H9 (cell line): ENCODE data around the gene IGF1R. TPM values are rescaled to one million over a fixed set of nuclear protein-coding genes. Genes with fewer than 3 reads are reported as not detected.
A peak's percentile ranks its signal among the peaks of the same experiment; 100 is the strongest.

Experiments used
- DNase-seq: peaks from one replicate; pipeline ENCODE4 v3.0.0-alpha.2; 2017
- H2AFZ ChIP-seq: one replicate; pipeline ENCODE4 v1.6.1; 2013; ENCODE audit warnings: mild to moderate bottlenecking, low read length, control low read depth, moderate library complexity
- H2AK5ac ChIP-seq: 2 replicates; pipeline ENCODE4 v1.6.1; 2013; ENCODE audit warnings: low read length, control low read depth, mixed read lengths; ENCODE audit not compliant: insufficient read length
- H2BK120ac ChIP-seq: one replicate; pipeline ENCODE4 v1.6.1; 2013; ENCODE audit warnings: low read depth, mild to moderate bottlenecking, low read length, control low read depth, inconsistent platforms; ENCODE audit not compliant: poor library complexity, severe bottlenecking
- H2BK12ac ChIP-seq: 2 replicates; pipeline ENCODE4 v1.6.1; 2013; ENCODE audit warnings: low read length, control low read depth, mixed read lengths, low read depth; ENCODE audit not compliant: insufficient read length
- H2BK15ac ChIP-seq: 2 replicates; pipeline ENCODE4 v1.6.1; 2013; ENCODE audit warnings: low read depth, low read length, control low read depth
- H2BK20ac ChIP-seq: one replicate; pipeline ENCODE4 v1.6.1; 2013; ENCODE audit warnings: low read depth, mild to moderate bottlenecking, low read length, control low read depth, inconsistent platforms; ENCODE audit not compliant: poor library complexity, severe bottlenecking
- H2BK5ac ChIP-seq: 2 replicates; pipeline ENCODE4 v1.6.1; 2013; ENCODE audit warnings: low read length, control low read depth, mixed read lengths; ENCODE audit not compliant: insufficient read length
- H3K14ac ChIP-seq: 2 replicates; pipeline ENCODE4 v1.6.1; 2013; ENCODE audit warnings: low read length, control low read depth; ENCODE audit not compliant: insufficient read depth
- H3K18ac ChIP-seq: 2 replicates; pipeline ENCODE4 v1.6.1; 2013; ENCODE audit warnings: low read depth, mild to moderate bottlenecking, mixed read lengths, low read length, control low read depth; ENCODE audit not compliant: insufficient read length
- H3K23ac ChIP-seq: 2 replicates; pipeline ENCODE4 v1.6.1; 2013; ENCODE audit warnings: low read length, control low read depth, mixed read lengths, low read depth; ENCODE audit not compliant: insufficient read length
- H3K23me2 ChIP-seq: 2 replicates; pipeline ENCODE4 v1.6.1; 2013; ENCODE audit warnings: low read depth, mild to moderate bottlenecking, mixed read lengths, low read length, control low read depth; ENCODE audit not compliant: insufficient read length, poor library complexity, severe bottlenecking
- H3K27ac ChIP-seq: 2 replicates; pipeline ENCODE4 v1.5.1; 2013; ENCODE audit warnings: low read length, control low read depth, mixed read lengths, low read depth; ENCODE audit not compliant: insufficient read length
- H3K27me3 ChIP-seq: 2 replicates; pipeline ENCODE4 v1.6.1; 2013; ENCODE audit warnings: low read length, control low read depth, inconsistent platforms; ENCODE audit not compliant: insufficient read depth
- H3K4ac ChIP-seq: 2 replicates; pipeline ENCODE4 v1.6.1; 2013; ENCODE audit warnings: low read depth, mild to moderate bottlenecking, control low read depth, inconsistent platforms, low read length, moderate library complexity
- H3K4me1 ChIP-seq: 2 replicates; pipeline ENCODE4 v1.6.1; 2013; ENCODE audit warnings: low read length, control low read depth, inconsistent platforms; ENCODE audit not compliant: insufficient read depth
- H3K4me2 ChIP-seq: 2 replicates; pipeline ENCODE4 v1.6.1; 2013; ENCODE audit warnings: low read length, control low read depth, mixed read lengths; ENCODE audit not compliant: insufficient read length, insufficient read depth
- H3K56ac ChIP-seq: 2 replicates; pipeline ENCODE4 v1.6.1; 2013; ENCODE audit warnings: low read depth, mild to moderate bottlenecking, mixed read lengths, low read length, control low read depth; ENCODE audit not compliant: insufficient read length
- H3K79me1 ChIP-seq: 2 replicates; pipeline ENCODE4 v1.6.1; 2013; ENCODE audit warnings: low read depth, mild to moderate bottlenecking, moderate library complexity, low read length, control low read depth, inconsistent platforms; ENCODE audit not compliant: insufficient read depth, poor library complexity, severe bottlenecking
- H3K79me2 ChIP-seq: 2 replicates; pipeline ENCODE4 v1.6.1; 2013; ENCODE audit warnings: low read length, control low read depth, inconsistent platforms; ENCODE audit not compliant: insufficient read depth
- H3K9ac ChIP-seq: 2 replicates; pipeline ENCODE4 v1.6.1; 2013; ENCODE audit warnings: low read length, control low read depth, mixed read lengths; ENCODE audit not compliant: insufficient read length; ENCODE audit errors: extremely low read depth
- H3K9me3 ChIP-seq: one replicate; pipeline ENCODE4 v1.6.1; 2013; ENCODE audit warnings: low read depth, low read length, inconsistent platforms; ENCODE audit not compliant: control insufficient read depth
- H3T11ph ChIP-seq: one replicate; pipeline ENCODE4 v1.6.1; 2013; ENCODE audit warnings: mild to moderate bottlenecking, low read length, control low read depth, inconsistent platforms
- H4K20me1 ChIP-seq: one replicate; pipeline ENCODE4 v1.6.1; 2013; ENCODE audit not compliant: control insufficient read depth, insufficient read length, insufficient read depth
- H4K5ac ChIP-seq: 2 replicates; pipeline ENCODE4 v1.6.1; 2013; ENCODE audit warnings: low read depth, mild to moderate bottlenecking, mixed read lengths, low read length, control low read depth; ENCODE audit not compliant: insufficient read length
- H4K8ac ChIP-seq: replicated peaks from 2 replicates; pipeline ENCODE4 v1.6.1; 2013; ENCODE audit warnings: low read length, control low read depth, mixed read lengths, low read depth; ENCODE audit not compliant: insufficient read length
- H4K91ac ChIP-seq: 2 replicates; pipeline ENCODE4 v1.6.1; 2013; ENCODE audit warnings: low read depth, mild to moderate bottlenecking, moderate library complexity, mixed read lengths, low read length, control low read depth; ENCODE audit not compliant: insufficient read length
- H3K27ac Mint-ChIP-seq, 3 experiments: 2 replicates in 2 of 3; 3 replicates in 1 of 3; pipeline ENCODE4 v1.8.0; 2020 to 2021; ENCODE audit warnings: mixed read lengths in 3 of 3, mild to moderate bottlenecking in 1 of 3, moderate library complexity in 1 of 3
- H3K27me3 Mint-ChIP-seq: 2 replicates; pipeline ENCODE4 v1.8.0; 2021; ENCODE audit warnings: low read depth, mild to moderate bottlenecking, moderate library complexity, mixed read lengths
- H3K36me3 Mint-ChIP-seq, 3 experiments: 2 replicates in 2 of 3; 3 replicates in 1 of 3; pipeline ENCODE4 v1.8.0; 2020 to 2021; ENCODE audit warnings: low read depth in 3 of 3, mixed read lengths in 3 of 3; ENCODE audit not compliant: insufficient read depth in 1 of 3
- H3K4me1 Mint-ChIP-seq, 2 experiments: 2 replicates each; pipeline ENCODE4 v1.8.0; 2020; ENCODE audit warnings: mixed read lengths in 2 of 2
- H3K4me3 Mint-ChIP-seq, 2 experiments: 2 replicates in 1 of 2; 3 replicates in 1 of 2; pipeline ENCODE4 v1.8.0; 2020 to 2021; ENCODE audit warnings: mild to moderate bottlenecking in 2 of 2, mixed read lengths in 2 of 2, moderate library complexity in 1 of 2
- H3K9me3 Mint-ChIP-seq, 2 experiments: 2 replicates in 1 of 2; 3 replicates in 1 of 2; pipeline ENCODE4 v1.8.0; 2020; ENCODE audit warnings: mild to moderate bottlenecking in 2 of 2, mixed read lengths in 2 of 2, moderate library complexity in 1 of 2
- WGBS: extraction: QIAGEN DNeasy Blood & Tissue Kit; methylation state at CpG from one replicate; pipeline ENCODE4 v1.1.7; 2013; ENCODE audit warnings: missing lambda C conversion rate, low lambda C conversion rate, mixed read lengths; ENCODE audit not compliant: insufficient read length; ENCODE audit errors: extremely low coverage; 5-methylcytosine and 5-hydroxymethylcytosine counted together
- total RNA-seq: library from RNA; stranded (reverse); gene quantifications from 2 replicates; pipeline ENCODE4 v1.2.1, GENCODE V29; 2021
- TF ChIP-seq, protein P1 (sequence below): fragments of 200-600 bp; sonication (generic); conservative IDR thresholded peaks from 3 replicates; pipeline ENCODE4 v1.8.0; 2021; ENCODE audit warnings: antibody characterized with exemption, mild to moderate bottlenecking

The IGF1R gene
- total RNA-seq, 1 experiment from 2014 or later: 70.0 TPM

DNA sequence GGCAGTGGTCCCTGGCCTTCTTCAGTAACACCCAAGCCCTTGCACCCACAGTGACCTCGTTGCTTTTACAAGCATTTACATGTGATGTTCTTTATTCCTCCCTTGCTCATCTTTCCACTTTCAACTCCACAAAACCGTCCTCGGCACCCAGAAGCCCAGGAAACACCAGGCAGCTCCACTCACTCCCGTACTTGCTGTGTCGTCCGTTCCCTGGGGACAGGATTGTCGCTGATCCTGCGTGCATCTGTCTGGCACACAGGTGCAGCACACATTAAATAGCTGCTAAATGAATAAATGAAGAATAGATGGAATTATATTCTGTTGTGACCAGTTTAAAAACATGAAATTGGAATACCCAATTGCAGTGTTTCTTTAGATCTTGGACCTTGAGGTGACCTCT lies 239.6 kb downstream of the IGF1R start:
- H3K9me3 Mint-ChIP-seq: no peaks in the 10 kb centered on the region
- H3K36me3 Mint-ChIP-seq: peaks cover 2 to 14% (median 6%) of the 10 kb centered on the region in 3 experiments; a peak in 5 of 7 replicates
- peak overlapping the region in 1 of 3 experiments; percentile 5; a peak in 1 of 7 replicates for H3K27ac Mint-ChIP-seq
- peaks cover 37 to 55% of the 10 kb centered on the region in 2 experiments for H3K4me1 Mint-ChIP-seq
- Histone ChIP-seq H3K18ac (no peak overlapping the region), H3K9me3 (no peaks in the 10 kb centered on the region), H2BK15ac (no peak overlapping the region), H2BK5ac (no peak overlapping the region), H3K23me2 (no peaks in the 10 kb centered on the region), H2BK12ac (no peak overlapping the region), H4K91ac (no peak overlapping the region), H3K79me1 (peaks cover 8% of the 10 kb centered on the region), H3K23ac (no peak overlapping the region), H3K4me1 (peaks cover 6% of the 10 kb centered on the region; the same call in 1 of the 2 replicates), H3K79me2 (peaks cover 10% of the 10 kb centered on the region; the same call in 1 of the 2 replicates), H4K20me1 (peaks cover 5% of the 10 kb centered on the region), H4K8ac (no peak overlapping the region), H3K4me2 (no peak overlapping the region), H3K4ac (no peak overlapping the region), H2AFZ (no peak overlapping the region), H3K27me3 (no peaks in the 10 kb centered on the region), H3K27ac (no peak overlapping the region), H3K14ac (no peak overlapping the region), H2BK120ac (no peak overlapping the region), H3K56ac (no peak overlapping the region), H2BK20ac (no peak overlapping the region), H4K5ac (no peak overlapping the region), H3K9ac (no peak overlapping the region), H3T11ph (no peak overlapping the region), H2AK5ac (no peak overlapping the region)
- WGBS: no CpG with 5 or more reads among the region's 8 CpGs
- H3K4me3 Mint-ChIP-seq: no peak overlapping the region
- TF ChIP-seq, protein P1, sequence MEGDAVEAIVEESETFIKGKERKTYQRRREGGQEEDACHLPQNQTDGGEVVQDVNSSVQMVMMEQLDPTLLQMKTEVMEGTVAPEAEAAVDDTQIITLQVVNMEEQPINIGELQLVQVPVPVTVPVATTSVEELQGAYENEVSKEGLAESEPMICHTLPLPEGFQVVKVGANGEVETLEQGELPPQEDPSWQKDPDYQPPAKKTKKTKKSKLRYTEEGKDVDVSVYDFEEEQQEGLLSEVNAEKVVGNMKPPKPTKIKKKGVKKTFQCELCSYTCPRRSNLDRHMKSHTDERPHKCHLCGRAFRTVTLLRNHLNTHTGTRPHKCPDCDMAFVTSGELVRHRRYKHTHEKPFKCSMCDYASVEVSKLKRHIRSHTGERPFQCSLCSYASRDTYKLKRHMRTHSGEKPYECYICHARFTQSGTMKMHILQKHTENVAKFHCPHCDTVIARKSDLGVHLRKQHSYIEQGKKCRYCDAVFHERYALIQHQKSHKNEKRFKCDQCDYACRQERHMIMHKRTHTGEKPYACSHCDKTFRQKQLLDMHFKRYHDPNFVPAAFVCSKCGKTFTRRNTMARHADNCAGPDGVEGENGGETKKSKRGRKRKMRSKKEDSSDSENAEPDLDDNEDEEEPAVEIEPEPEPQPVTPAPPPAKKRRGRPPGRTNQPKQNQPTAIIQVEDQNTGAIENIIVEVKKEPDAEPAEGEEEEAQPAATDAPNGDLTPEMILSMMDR: no peak
- no peak for DNase-seq
- no peaks in the 10 kb centered on the region for H3K27me3 Mint-ChIP-seq
